Stimulated activated CD8-positive, alpha-beta memory T cell treated with anti-CD3 and anti-CD28 coated beads, Interleukin-15, amount 100 ng/mL, for 24 hours (primary cell): Measurements from ENCODE around the gene N4BP2.
A peak's percentile ranks its signal among the peaks of the same experiment; 100 is the strongest.
"Not testable (repeated sequence)": the region's sequence is repeated elsewhere in the genome, so short reads cannot be mapped to it uniquely, and the experiment has no call there.

ENCODE experiments used
- DNase-seq: peaks from one replicate; pipeline ENCODE4 v3.0.0-alpha.2; 2020; ENCODE audit warnings: low read depth

The N4BP2 gene

GRCh38 chr4:40056716-40057585, at the start of gene N4BP2:
TSS of gene N4BP2 (plus strand) at chr4:40056850. CDS start at chr4:40097341, 40,491 bp downstream.
- peak; percentile 17 for DNase-seq

DNA sequence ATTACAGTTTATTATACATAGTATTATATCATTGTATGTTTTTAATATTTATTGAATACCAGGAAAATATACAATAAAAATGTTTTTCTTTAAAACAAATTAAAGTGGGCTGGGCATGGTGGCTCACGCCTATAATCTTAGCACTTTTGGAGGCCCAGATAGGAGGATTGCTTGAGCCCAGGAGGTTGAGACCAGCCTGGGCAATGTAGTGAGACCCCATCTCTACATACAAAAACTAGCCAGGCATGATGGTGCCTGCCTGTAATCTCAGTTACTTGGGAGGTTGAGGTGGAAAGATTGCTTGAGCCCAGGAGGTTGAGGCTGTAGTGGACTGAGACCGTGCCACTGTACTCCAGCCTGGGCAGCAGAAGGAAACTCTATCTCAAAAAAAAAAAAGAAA, 40.6 kb upstream of the N4BP2 start:
- no peak for DNase-seq

DNA sequence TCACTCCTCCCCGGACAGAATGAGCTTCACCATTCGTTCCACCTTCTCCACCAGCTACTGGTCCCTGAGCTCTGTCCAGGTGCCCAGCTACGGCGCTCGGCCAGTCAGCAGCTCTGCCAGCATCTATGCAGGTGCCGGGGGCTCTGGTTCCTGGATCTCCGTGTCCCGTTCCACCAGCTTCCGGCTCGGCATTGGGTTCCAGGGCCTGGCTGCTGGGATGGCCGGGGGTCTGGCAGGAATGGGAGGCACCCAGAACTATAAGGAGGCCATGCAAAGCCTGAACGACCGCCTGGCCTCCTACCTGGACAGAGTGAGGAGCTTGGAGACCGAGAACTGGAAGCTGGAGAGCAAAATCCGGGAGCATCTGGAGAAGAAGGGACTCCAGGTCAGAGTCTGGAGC, 36.4 kb upstream of the N4BP2 start:
- no peak for DNase-seq

- DNase-seq = not testable (repeated sequence)
These were observed 35.5 kb upstream of the N4BP2 start for GRCh38 chr4:40021116-40021515.

DNA sequence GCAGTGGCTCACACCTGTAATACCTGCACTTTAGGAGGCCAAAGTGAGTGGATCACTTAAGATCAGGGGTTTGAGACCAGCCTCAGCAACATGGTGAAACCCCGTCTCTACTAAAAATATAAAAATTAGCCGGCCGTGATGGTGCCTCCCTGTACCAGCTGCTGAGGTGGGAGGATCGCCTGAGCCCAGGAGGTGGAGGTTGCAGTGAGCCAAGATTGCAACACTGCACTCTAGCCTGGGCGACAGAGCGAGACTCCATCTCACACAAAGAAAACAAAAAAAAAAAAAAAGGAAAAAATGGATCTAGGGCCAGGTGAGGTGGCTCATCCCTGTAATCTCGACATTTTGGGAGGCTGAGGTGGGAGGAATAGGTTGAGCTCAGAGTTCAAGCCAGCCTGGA, 32.6 kb upstream of the N4BP2 start:
- DNase-seq = not testable (repeated sequence)

DNA sequence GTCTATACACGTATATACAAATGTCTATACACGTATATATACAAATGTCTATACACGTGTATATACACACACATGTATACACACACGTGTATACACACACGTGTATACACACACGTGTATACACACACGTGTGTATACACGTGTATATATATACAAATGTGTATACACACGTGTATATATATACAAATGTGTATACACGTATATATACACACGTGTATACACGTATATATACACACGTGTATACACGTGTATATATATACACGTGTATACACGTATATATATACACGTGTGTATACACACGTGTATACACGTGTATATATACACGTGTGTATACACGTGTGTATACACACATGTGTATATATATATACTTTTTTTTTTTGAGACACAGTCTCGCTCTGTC, 23.9 kb upstream of the N4BP2 start:
- no peak for DNase-seq

DNA sequence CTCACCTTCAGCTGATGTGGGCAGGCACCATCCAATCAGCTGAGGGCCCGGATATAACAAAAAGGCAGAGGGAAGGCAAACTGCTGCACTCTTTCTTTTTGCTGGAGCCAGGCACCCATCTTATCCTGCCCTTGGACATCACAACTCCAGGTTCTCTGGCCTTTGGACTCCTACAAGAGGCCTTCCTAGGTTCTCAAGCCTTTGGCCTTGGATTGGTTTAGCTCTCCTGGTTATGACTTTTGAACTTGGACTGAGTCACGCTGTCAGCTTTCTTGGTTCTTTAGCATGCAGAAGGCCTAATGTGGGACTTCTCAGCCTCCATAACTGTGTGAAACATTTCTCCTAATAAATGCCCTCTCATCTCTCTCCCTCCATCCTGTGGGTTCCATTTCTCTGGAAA, 23.0 kb upstream of the N4BP2 start:
- DNase-seq = no peak

- no peak for DNase-seq
These were observed 17.7 kb upstream of the N4BP2 start for GRCh38 chr4:40038977-40039376.

DNA sequence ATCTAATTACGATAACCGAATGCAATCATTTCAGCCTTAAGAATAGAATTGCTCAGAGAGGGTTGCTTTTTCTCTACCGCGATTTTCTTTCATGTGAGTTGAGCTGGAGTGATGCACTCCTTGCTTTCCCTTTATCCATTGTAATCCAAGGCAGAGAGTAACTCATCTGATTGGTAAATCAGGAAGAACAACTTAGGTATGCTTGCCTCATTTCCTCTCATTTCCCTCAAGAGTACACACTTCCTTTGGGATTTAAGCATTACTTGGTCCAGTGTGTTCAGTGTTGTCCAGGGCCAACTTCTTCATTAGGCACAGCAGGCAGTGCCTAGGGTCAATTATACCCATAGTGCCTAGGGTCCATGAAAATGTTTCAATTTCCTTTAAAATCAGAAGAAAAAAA, 15.7 kb upstream of the N4BP2 start:
- no peak for DNase-seq

DNA sequence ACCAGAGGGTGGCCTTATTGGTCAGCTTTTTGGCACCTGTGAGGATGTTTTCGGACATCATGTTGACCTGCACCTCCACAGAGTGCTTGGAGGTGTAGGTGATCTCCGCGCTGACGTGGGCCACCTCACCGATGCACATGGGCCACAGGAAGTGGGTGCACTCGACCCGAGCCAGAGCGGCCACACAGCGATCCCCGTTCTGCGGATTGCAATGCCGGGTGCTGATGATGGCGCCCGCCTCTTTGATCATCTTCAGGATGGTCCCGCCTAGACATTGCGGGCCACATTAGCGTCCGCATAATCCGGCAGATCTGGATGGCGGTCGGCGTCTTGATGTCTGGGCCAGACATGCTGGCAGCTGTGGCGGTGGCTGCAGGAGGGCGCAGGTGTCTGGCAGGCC, 12.9 kb upstream of the N4BP2 start:
- DNase-seq = no peak

DNA sequence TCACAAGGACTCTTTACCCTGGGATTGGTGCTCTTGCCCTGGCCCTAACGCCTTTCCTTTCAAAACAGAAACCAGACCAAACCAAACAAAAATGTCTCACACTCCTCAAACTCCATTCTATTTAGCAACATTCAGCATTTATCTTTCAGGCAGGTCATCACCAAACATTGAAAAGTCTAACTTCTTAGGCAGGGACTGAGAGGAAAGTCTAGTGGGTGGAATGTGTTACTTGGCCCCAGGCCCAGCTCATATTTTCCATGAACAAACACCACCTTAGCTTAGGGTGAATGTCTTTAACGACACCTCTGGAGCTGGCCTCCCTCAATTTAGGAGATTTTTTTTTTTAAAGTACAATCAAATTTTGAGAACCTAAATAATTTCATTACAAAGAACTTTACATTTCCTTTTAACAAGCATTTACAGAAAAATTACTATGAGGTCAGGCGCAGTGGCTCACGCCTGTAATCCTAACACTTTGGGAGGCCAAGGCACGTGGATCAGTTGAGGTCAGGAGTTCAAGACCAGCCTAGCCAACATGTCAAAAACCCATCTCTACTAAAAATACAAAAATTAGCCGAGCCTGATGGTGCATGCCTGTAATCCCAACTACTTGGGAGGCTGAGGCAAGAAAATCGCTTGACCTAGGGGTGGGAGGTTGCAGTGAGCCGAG, 10.2 kb upstream of the N4BP2 start:
- no peak for DNase-seq

DNA sequence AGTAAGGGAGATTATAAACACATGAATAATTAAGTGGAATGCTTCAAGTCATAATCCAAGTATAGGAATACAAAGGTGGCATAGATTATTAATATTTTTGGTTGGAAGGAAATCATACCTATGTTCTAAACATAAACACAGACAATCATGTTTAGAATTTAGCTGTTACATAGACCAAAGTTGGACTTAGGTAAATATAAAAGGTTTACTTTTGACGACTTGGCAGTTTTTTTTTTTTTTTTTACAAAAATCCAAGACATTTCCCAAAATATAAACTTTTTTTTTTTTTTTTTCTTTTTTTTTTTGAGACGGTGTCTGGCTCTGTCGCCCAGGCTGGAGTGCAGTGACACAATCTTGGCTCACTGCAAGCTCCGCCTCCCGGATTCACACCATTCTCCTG, 3.5 kb upstream of the N4BP2 start:
- DNase-seq = no peak

DNA sequence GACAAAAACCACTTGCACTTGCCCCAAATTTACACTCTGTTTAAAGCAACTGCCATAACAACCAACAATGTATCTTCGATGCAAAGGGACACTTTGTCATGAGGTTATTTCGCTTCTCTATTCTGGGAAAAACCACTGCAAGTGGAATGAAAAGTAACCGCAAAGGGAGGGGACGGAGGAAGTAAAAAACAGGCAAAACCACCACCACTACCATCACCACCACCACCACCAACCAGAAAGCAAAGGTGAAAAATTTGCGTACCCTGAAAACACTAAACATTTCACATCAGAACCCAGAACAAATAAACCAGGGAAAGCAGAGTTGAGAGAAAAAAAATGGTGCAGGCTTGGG, 1.2 kb upstream of the N4BP2 start:
- DNase-seq = no peak

DNA sequence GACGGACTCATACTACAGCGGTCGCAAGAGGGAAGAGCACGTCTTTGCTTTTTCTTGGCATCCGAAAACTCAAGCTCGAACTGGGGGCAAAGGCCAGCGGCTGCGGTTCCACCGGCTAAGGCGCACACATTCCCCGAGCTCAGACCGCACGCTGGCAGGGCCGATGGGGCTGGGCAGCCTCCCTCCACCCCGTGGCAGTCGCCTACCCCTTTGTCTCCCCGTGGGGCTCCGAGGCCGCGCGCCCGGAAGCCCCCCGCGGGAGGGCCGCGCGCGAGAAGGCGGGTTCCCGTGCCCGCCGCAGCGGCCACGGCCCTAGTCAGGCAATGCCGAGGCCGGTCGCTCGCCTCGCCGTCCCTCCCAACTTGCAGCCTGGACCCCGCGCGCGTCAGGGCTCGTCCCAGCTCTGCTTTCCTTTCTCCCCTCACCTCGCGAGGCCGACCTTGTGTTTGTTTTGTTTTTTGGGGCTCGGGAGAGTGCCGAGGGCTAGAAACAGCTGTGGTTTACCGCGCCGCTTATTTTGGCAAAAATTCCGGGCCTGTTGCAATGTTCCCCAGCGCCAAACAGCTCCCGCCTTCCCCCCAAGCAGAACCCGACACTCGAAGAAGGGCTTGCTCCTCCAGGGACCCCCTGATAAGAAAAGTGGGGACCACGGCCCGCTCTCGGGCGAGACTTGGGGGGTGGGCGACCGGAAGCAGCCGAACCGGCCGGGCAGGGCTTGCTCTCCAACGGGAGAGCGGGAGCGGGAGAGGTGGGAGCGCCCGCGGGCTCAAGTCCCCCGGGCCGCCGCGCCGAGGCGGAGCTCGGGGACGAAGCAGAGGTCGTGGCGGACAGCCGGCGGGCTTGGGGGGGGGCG, 561 bp upstream of the N4BP2 start:
- DNase-seq = peak; percentile 38

GRCh38 chr4:40057586-40058091, 989 bp downstream of the N4BP2 start:
- peak; percentile 25 for DNase-seq

DNA sequence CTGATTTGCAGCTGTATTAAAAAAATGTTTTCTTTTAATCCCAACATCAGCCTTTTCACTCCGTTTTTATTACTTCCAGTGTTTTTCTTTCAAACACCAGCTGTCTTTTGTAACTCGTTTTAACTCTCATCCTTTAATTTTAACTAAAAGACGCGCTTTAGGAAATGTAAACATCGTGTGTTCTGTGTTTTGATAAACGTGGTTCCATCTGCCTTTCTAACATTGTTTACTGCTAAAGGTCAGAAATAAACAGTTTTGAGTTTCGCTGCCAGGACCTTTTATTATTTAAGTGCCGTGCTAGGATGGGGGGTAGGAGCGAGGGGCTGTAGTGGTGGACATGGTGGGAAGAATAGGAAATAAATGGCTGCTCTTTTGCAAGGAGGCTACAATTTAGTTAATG, 1.5 kb downstream of the N4BP2 start:
- DNase-seq = no peak

- DNase-seq = no peak
These were observed 2.2 kb downstream of the N4BP2 start for GRCh38 chr4:40058854-40059253.

GRCh38 chr4:40059362-40059761, 2.7 kb downstream of the N4BP2 start:
- DNase-seq = no peak

- no peak for DNase-seq
These were observed 8.4 kb downstream of the N4BP2 start for GRCh38 chr4:40065010-40065409.

DNA sequence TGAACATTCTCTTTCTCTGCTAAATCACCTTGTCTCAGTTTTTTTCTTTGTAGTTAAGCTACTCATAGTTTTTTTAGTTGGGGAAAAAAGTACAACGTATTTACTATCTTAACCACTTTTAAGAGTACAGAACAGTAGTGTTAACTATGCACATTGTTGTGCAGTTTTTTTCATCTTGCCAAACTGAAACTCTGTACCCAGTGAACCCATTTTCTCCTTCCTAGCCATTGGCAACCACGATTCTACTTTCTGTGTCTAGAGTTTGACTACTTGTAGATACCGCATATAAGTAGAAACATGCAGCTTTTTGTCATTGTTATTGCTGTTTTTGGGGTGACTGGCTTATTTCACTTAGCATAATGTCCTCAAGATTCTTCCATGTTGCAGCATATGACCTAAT, 10.0 kb downstream of the N4BP2 start:
- no peak for DNase-seq

- DNase-seq = no peak
These were observed 13.7 kb downstream of the N4BP2 start for GRCh38 chr4:40070387-40070786.

GRCh38 chr4:40086421-40086820, 29.8 kb downstream of the N4BP2 start:
- no peak for DNase-seq
